ENCODE data around the gene RPGRIP1L. TPM values are rescaled to one million over a fixed set of nuclear protein-coding genes. Genes with fewer than 3 reads are reported as not detected.

Gene RPGRIP1L
- total and polyA plus RNA-seq, 2 of the 8 experiments (the other 6 are each of a cell fraction or from before 2014, with no cell fraction given): 4.0 to 13.7 TPM

DNA sequence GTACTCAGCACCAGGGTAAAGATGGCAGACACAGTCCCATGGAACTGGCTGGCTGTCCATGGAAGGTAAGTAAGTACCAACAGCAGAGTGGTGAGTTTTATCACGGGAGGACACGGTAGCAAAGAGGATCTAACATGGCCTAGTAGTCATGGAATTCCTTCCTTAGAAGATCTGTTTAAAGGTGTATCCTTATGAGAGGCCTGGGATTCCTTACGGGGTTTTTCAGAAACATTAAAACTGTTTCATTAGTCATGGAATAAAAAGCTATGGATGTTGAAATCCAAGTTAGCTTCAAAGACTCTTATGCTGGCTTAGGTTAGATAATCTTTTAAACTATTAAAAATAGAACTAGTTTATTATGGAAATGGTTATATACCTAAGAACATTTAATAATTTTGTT is 7.7 kb upstream of the RPGRIP1L start:
- Histone ChIP-seq H3K9ac (replicated peaks in 1 of 4; ENCODE audit: extremely low read depth in 1 of 4, low read depth in 3 of 4, low read length in 3 of 4) (no peak overlapping the region; a peak in 1 of 7 replicates), H2BK15ac (ENCODE audit: low read length) (no peak overlapping the region), H3K18ac (ENCODE audit: extremely low read depth, low read length) (no peak overlapping the region), H2AFZ (ENCODE audit: low read length) (no peak overlapping the region), H3K79me1 (ENCODE audit: low read depth, low read length) (peaks cover 3% of the 10 kb centered on the region), H3K9me3 (ENCODE audit: insufficient read depth in 2 of 2, low read depth in 1 of 2, low read length in 1 of 2) (no peaks in the 10 kb centered on the region), H4K91ac (replicated peaks; ENCODE audit: insufficient read length, low read length) (no peak overlapping the region), H3K4me2 (ENCODE audit: insufficient read depth in 1 of 2, low read depth in 2 of 2, low read length in 2 of 2) (no peak overlapping the region), H2BK5ac (ENCODE audit: low read depth, low read length) (no peak overlapping the region), H3K4me3 (ENCODE audit: extremely low read depth in 1 of 4, insufficient read depth in 2 of 4, low read depth in 3 of 4, low read length in 4 of 4) (no peak overlapping the region), H3K4me1 (replicated peaks in 1 of 4; ENCODE audit: control insufficient read depth in 3 of 4, insufficient read depth in 4 of 4, low read length in 3 of 4) (peaks cover 0 to 6% (median 0%) of the 10 kb centered on the region in 4 experiments; a peak in 1 of 7 replicates), H2BK20ac (ENCODE audit: low read length) (no peak overlapping the region), H3K4ac (replicated peaks; ENCODE audit: insufficient read length, low read depth, low read length) (no peak overlapping the region), H2AK5ac (ENCODE audit: low read depth, low read length) (no peak overlapping the region), H3K79me2 (ENCODE audit: control insufficient read depth in 1 of 2, insufficient read depth in 2 of 2, low read length in 2 of 2) (peaks cover 0 to 40% of the 10 kb centered on the region in 2 experiments; a peak in 2 of 4 replicates), H2BK12ac (ENCODE audit: low read depth, low read length) (no peak overlapping the region), H4K5ac (ENCODE audit: insufficient read length, low read depth, low read length) (no peak overlapping the region), H2BK120ac (replicated peaks; ENCODE audit: low read depth, low read length) (no peak overlapping the region), H4K20me1 (replicated peaks in 1 of 2; ENCODE audit: control insufficient read depth in 1 of 2, insufficient read depth in 2 of 2, low read length in 2 of 2) (peaks cover 0 to 3% of the 10 kb centered on the region in 2 experiments), H3K23ac (ENCODE audit: insufficient read length) (no peak overlapping the region), H3K14ac (ENCODE audit: insufficient read length) (no peak overlapping the region), H3K36me3 (ENCODE audit: control insufficient read depth in 2 of 4, insufficient read depth in 4 of 4, low read length in 3 of 4) (no peaks in the 10 kb centered on the region), H3K27ac (ENCODE audit: low read depth, low read length) (no peak overlapping the region), H3K23me2 (ENCODE audit: low read depth, low read length) (no peaks in the 10 kb centered on the region), H4K8ac (ENCODE audit: extremely low read depth, insufficient read depth, low read length) (no peak overlapping the region), H3K27me3 (replicated peaks in 1 of 4; ENCODE audit: control insufficient read depth in 3 of 4, extremely low read depth in 1 of 4, insufficient read depth in 3 of 4, low read length in 3 of 4) (no peaks in the 10 kb centered on the region), H3K56ac (replicated peaks; ENCODE audit: insufficient read length, low read depth, low read length) (no peak overlapping the region)
- no peak for FAIRE-seq
- ChIA-PET POLR2A (ENCODE audit: partially characterized antibody) (no interaction called here), CTCF (ENCODE audit: partially characterized antibody) (no interaction called here)
- 96% methylated on average over 3 of the region's 3 CpGs; no CpG with 5 or more reads in 1 of the 2 experiments for WGBS, 2 experiments (ENCODE audit: extremely low coverage in 1 of 2, insufficient coverage in 1 of 2, insufficient read length in 1 of 2, insufficient replicate concordance in 2 of 2, low coverage in 1 of 2, low lambda C conversion rate in 2 of 2, missing lambda C conversion rate in 1 of 2)
- no peak for DNase-seq (ENCODE audit: low read depth in 1 of 2, low spot score in 2 of 2)
- no peak for TF ChIP-seq CREB1 (IDR thresholded peaks at IDR 0.05)
- TF ChIP-seq TCF12 (IDR thresholded peaks at IDR 0.05; ENCODE audit: low read depth, low read length): no peak
- TF ChIP-seq KDM4A (IDR thresholded peaks at IDR 0.05; ENCODE audit: low read depth, low read length, severe bottlenecking): no peak
- no peak for TF ChIP-seq CBX5 (IDR thresholded peaks at IDR 0.05; ENCODE audit: low read depth, low read length)
- TF ChIP-seq RAD21 (IDR thresholded peaks at IDR 0.05 in 1 of 2, conservative IDR thresholded peaks at IDR 0.05 in 1 of 2; ENCODE audit: low read depth in 2 of 2, low read length in 2 of 2): no peak
- no peak for TF ChIP-seq FOSL1 (IDR thresholded peaks at IDR 0.05; ENCODE audit: insufficient read depth, low read depth, low read length)
- TF ChIP-seq, protein P1, sequence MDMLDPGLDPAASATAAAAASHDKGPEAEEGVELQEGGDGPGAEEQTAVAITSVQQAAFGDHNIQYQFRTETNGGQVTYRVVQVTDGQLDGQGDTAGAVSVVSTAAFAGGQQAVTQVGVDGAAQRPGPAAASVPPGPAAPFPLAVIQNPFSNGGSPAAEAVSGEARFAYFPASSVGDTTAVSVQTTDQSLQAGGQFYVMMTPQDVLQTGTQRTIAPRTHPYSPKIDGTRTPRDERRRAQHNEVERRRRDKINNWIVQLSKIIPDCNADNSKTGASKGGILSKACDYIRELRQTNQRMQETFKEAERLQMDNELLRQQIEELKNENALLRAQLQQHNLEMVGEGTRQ (IDR thresholded peaks at IDR 0.05; ENCODE audit: low read length): no peak
- no peak for TF ChIP-seq TEAD4 (IDR thresholded peaks at IDR 0.05; ENCODE audit: low read depth, low read length)

All from H1 (cell line).